Heart right ventricle (tissue), 16 donors: ENCODE measurements around the gene ADAMTSL3. TPM values are rescaled to one million over a fixed set of nuclear protein-coding genes. Genes with fewer than 3 reads are reported as not detected.

Experiments used
- ATAC-seq, 8 donors: fragments of 200-7000 bp; cut with Tn5 transposase; one replicate each; pipeline ENCODE4 v1.9.1; 2020; ENCODE audit warnings: mild to moderate bottlenecking in 8 of 8, moderate library complexity in 8 of 8, moderate number of reproducible peaks in 1 of 8
- DNase-seq, 2 donors: peaks; one replicate each; pipeline ENCODE4 v3.0.0-alpha.2; 2020
- H3K27ac ChIP-seq, 10 donors: fragments of 200-600 bp; sonication (generic) in 2 of 10; one replicate each; pipeline versions ENCODE4 v1.5.0 to v1.8.0; 2020 to 2022; ENCODE audit warnings: mild to moderate bottlenecking in 3 of 10
- H3K27me3 ChIP-seq, 7 donors: fragments of 200-600 bp; one replicate each; pipeline ENCODE4 v1.8.0; 2021 to 2022; ENCODE audit warnings: mild to moderate bottlenecking in 2 of 7
- H3K36me3 ChIP-seq, 9 donors: fragments of 200-600 bp; sonication (generic) in 1 of 9; one replicate each; pipeline versions ENCODE4 v1.5.0 to v1.8.0; 2020 to 2022; ENCODE audit warnings: mild to moderate bottlenecking in 2 of 9
- H3K4me1 ChIP-seq, 9 donors: fragments of 200-600 bp; sonication (generic) in 1 of 9; one replicate each; pipeline versions ENCODE4 v1.5.0 to v1.8.0; 2020 to 2022; ENCODE audit warnings: mild to moderate bottlenecking in 4 of 9
- H3K4me3 ChIP-seq, 10 donors: fragments of 200-600 bp; sonication (generic) in 2 of 10; one replicate each; pipeline versions ENCODE4 v1.5.0 to v1.8.0; 2020 to 2022; ENCODE audit warnings: mild to moderate bottlenecking in 7 of 10, moderate library complexity in 2 of 10
- H3K9me3 ChIP-seq, 11 donors: fragments of 200-600 bp in 10 of 11; sonication (generic) in 2 of 11; one replicate each; pipeline versions ENCODE4 v1.5.0 to v1.8.0; 2013 to 2022; ENCODE audit warnings: mild to moderate bottlenecking in 2 of 11, control low read depth in 1 of 11, moderate library complexity in 1 of 11
- CTCF ChIP-seq, 9 donors: fragments of 200-600 bp; sonication (generic) in 2 of 9; IDR thresholded peaks; one replicate each; pipeline versions ENCODE4 v1.5.0 to v1.8.0; 2021 to 2022; ENCODE audit warnings: antibody characterized with exemption in 9 of 9, mild to moderate bottlenecking in 5 of 9, moderate library complexity in 1 of 9
- WGBS, 2 donors: extraction: QIAGEN DNeasy Blood & Tissue Kit; methylation state at CpG; one replicate each; pipeline ENCODE4 v1.1.7; 2013; ENCODE audit warnings: inconsistent platforms in 1 of 2; 5-methylcytosine and 5-hydroxymethylcytosine counted together
- intact Hi-C, 10 donors: fragments of 100-400 bp; cut with DNase I; formaldehyde crosslinking; loops; one replicate each; pipeline versions ENCODE4 v1.11.1 to v1.14.2; 2022
- polyA plus RNA-seq, 2 donors: library from polyadenylated mRNA; stranded (reverse); fragments of 200-250 nt; gene quantifications; one replicate each; pipeline ENCODE4 v1.2.3, GENCODE V29; 2013
- total RNA-seq, 10 donors: library from RNA; stranded (reverse); fragmentation: NEBNext Ultra II Directional in 3 of 10; extraction: Animal tissue kit (Norgen Biotek cat#: 25700) in 3 of 10; gene quantifications; one replicate each; pipeline versions ENCODE4 v1.2.1 to v1.2.4, GENCODE V29; 2021 to 2023
- donor health status: Arrhythmogenic right ventricular cardiomyopathy.
- donor health status: ischemic (EF 13 %, LVEDD 7.1; RV severe dilation, severe dysfunction).
- donor health status: healthy with polysubstance abuse.
- donor health status: DM: no; HTN: yes; CAD: no.
- donor health status: DM: no; HTN: no; CAD: no.
- donor health status: ischemic (EF 25% LVEDD 6.9; RV normal size, moderate dysfunction).
- donor health status: ischemic (EF 25% LVEDD 5.7; RV mildly dilated, moderate dysfunction).
- donor health status: healthy.
- donor health status: DM: yes; HTN: yes; CAD: no.
- donor health status: Ischemic cardiomyopathy.
- donor health status: ischemic (EF 35%, LVEDD 5.7; RV mildly dilated, moderate dysfunction).
- donor health status: nonischemic (EF 11% LVEDD 7.7; RV severe dilation, severe dysfunction).
- donor health status: DM: yes; HTN: yes; CAD: no.
- donor health status: PGD.
- donor health status: ischemic (EF 29% LVEDD 5.4; RV normal size, mild dysfunction).
- donor health status: nonischemic (EF 23%, LVEDD 6.1; RV moderate dilation, normal function).

The ADAMTSL3 gene
- total and polyA plus RNA-seq, 12 donors = 1.6 to 15.4 (median 11.0) TPM

DNA sequence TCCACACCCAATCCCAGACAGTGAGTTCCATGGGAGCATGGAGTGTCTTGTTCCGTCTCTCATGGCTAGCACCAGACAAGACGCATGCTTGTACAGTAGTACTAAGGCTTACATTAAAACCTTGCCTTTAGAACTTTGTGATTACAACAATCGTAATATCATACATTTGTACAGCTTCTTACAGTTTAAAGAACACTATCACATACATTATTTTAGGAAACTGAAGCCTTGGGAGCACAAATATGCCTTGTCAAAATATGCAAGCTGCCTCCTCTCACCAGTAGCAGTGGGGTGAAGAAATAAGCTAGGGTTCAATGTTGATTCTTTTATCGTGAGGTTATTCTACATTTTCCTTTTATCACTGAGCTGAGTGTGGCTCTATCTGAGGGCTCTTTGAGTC lies 36.8 kb downstream of the ADAMTSL3 start:
- WGBS, 2 donors = 82 to 85% methylated on average over 4 of the region's 4 CpGs
- Histone ChIP-seq H3K27me3 (no peaks in the 10 kb centered on the region), H3K4me1 (peaks cover 0 to 34% (median 11%) of the 10 kb centered on the region in 9 donors), H3K36me3 (peaks cover 0 to 7% (median 0%) of the 10 kb centered on the region in 9 donors), H3K9me3 (no peaks in the 10 kb centered on the region), H3K27ac (no peak overlapping the region), H3K4me3 (no peak overlapping the region)
- intact Hi-C loops = no loop called here
- no peak for TF ChIP-seq CTCF (IDR thresholded peaks at IDR 0.05)
- ATAC-seq = no peak
- DNase-seq = no peak

DNA sequence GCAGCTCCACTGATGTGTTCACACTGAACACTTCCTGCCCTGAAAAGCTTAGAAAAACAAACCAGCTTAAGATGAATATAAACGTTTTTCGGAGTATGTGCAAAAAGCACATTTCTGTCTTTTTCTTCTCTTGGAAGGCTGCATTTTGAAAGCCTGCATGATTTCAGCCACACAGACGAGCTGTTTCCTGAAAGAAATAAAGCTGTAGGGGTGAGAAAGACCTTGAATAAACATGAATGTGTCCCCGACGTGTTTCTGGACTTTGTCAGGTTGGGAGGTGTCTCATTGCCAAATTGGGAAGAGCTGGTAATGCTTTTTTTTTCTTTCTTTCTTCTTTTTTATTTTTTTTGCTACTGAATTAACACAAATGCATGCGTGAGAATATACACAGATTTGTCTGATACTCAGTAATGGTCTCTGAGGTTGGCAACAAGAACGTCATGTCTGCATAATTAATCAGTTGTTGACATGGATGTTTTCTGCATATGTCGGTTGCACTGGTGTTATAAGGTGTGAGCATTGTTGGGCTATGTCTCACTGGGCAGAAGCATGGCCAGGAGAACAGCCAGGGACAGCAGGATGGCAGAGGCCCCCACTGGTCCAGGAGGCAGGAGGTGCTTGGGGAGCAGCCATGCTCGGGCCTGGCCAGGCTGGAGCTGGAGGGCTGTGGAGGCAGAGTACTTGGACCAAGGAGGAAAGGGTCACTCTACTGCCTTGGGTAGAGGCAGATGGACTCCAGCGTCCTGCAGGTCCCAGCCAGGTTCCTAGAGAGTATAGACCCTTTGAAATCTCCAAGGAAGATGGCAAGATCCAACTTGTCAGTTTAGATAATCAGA lies 39.0 kb downstream of the ADAMTSL3 start:
- Histone ChIP-seq H3K27me3 (no peaks in the 10 kb centered on the region), H3K9me3 (no peaks in the 10 kb centered on the region), H3K4me1 (peaks cover 0 to 53% (median 15%) of the 10 kb centered on the region in 9 donors), H3K36me3 (peaks cover 0 to 7% (median 0%) of the 10 kb centered on the region in 9 donors), H3K4me3 (peak overlapping the region in 2 of 10 donors; percentile 6 to 9), H3K27ac (peak overlapping the region in 5 of 10 donors; percentile 12 to 40 (median 36))
- DNase-seq (no peak), ATAC-seq (peak in 2 of 8 donors; percentile 18 to 31)
- no peak for TF ChIP-seq CTCF (IDR thresholded peaks at IDR 0.05)
- intact Hi-C loops = no loop called here
- 47 to 53% methylated on average over 10 of the region's 10 CpGs for WGBS, 2 donors

- Histone ChIP-seq H3K27ac (peak overlapping the region in 3 of 10 donors; percentile 18 to 60 (median 39)), H3K9me3 (no peaks in the 10 kb centered on the region), H3K36me3 (peaks cover 0 to 7% (median 0%) of the 10 kb centered on the region in 9 donors), H3K4me3 (no peak overlapping the region), H3K4me1 (peaks cover 0 to 63% (median 25%) of the 10 kb centered on the region in 9 donors), H3K27me3 (no peaks in the 10 kb centered on the region)
- peak in 1 of 2 donors; percentile 17 for DNase-seq
- TF ChIP-seq CTCF (IDR thresholded peaks at IDR 0.05) = no peak
- 53 to 57% methylated on average over 9 of the region's 9 CpGs for WGBS, 2 donors
- peak in 3 of 8 donors; percentile 22 to 37 (median 35) for ATAC-seq
- intact Hi-C loops = no loop called here
Measured at GRCh38 chr15:83694015-83694414, 40.1 kb downstream of the ADAMTSL3 start.

- no peaks in the 10 kb centered on the region for H3K9me3 ChIP-seq
- intact Hi-C loops = no loop called here
- WGBS, 2 donors = 64 to 68% methylated on average over 5 of the region's 5 CpGs
- no peak for TF ChIP-seq CTCF (IDR thresholded peaks at IDR 0.05)
- no peaks in the 10 kb centered on the region for H3K27me3 ChIP-seq
- H3K4me3 ChIP-seq = no peak overlapping the region
- H3K27ac ChIP-seq = peak overlapping the region in 2 of 10 donors; percentile 18 to 60
- peaks cover 0 to 7% (median 0%) of the 10 kb centered on the region in 9 donors for H3K36me3 ChIP-seq
- no peak for DNase-seq
- ATAC-seq = no peak
- H3K4me1 ChIP-seq = peaks cover 0 to 68% (median 26%) of the 10 kb centered on the region in 9 donors
Measured at GRCh38 chr15:83694536-83694935, 40.6 kb downstream of the ADAMTSL3 start.
